GM18861 (cell line): ENCODE measurements around the gene HIF1A.
"Not testable (repeated sequence)": the region's sequence is repeated elsewhere in the genome, so short reads cannot be mapped to it uniquely, and the experiment has no call there.

Experiments used
- ATAC-seq: cut with Tn5 transposase; IDR thresholded peaks from one replicate; pipeline ENCODE4 v1.9.1; 2021; ENCODE audit not compliant: unreplicated experiment

The HIF1A gene

GRCh38 chr14:61706096-61706690, 10.9 kb downstream of the HIF1A start:
- ATAC-seq = no peak

- not testable (repeated sequence) for ATAC-seq
These were observed 12.5 kb downstream of the HIF1A start for GRCh38 chr14:61707774-61708173.

GRCh38 chr14:61708693-61709092, 13.4 kb downstream of the HIF1A start:
- not testable (repeated sequence) for ATAC-seq

GRCh38 chr14:61710853-61711817, 15.8 kb downstream of the HIF1A start:
- ATAC-seq = no peak

GRCh38 chr14:61712137-61712536, 16.8 kb downstream of the HIF1A start:
- ATAC-seq = no peak

- no peak for ATAC-seq
These were observed 18.6 kb downstream of the HIF1A start for GRCh38 chr14:61713724-61714437.

- ATAC-seq = no peak
These were observed 21.6 kb downstream of the HIF1A start for GRCh38 chr14:61716956-61717355.

- ATAC-seq = no peak
These were observed 22.7 kb downstream of the HIF1A start for GRCh38 chr14:61718039-61718438.

GRCh38 chr14:61719344-61720293, 24.3 kb downstream of the HIF1A start:
- ATAC-seq = no peak

GRCh38 chr14:61720294-61720661, 25.0 kb downstream of the HIF1A start:
- no peak for ATAC-seq

- ATAC-seq = no peak
These were observed 25.4 kb downstream of the HIF1A start for GRCh38 chr14:61720741-61721140.

- no peak for ATAC-seq
These were observed 28.8 kb downstream of the HIF1A start for GRCh38 chr14:61724133-61724532.

- no peak for ATAC-seq
These were observed 31.7 kb downstream of the HIF1A start for GRCh38 chr14:61726778-61727658.

GRCh38 chr14:61730756-61731373, 35.6 kb downstream of the HIF1A start:
- ATAC-seq = no peak

- ATAC-seq = no peak
These were observed 38.7 kb downstream of the HIF1A start for GRCh38 chr14:61733972-61734371.

GRCh38 chr14:61736751-61737150, 41.4 kb downstream of the HIF1A start:
- no peak for ATAC-seq

- no peak for ATAC-seq
These were observed 42.6 kb downstream of the HIF1A start for GRCh38 chr14:61737915-61738314.

- ATAC-seq = no peak
These were observed 43.8 kb downstream of the HIF1A start for GRCh38 chr14:61739133-61739532.

GRCh38 chr14:61742371-61742770, 47.1 kb downstream of the HIF1A start:
- no peak for ATAC-seq
